GM13977 (cell line): Measurements from ENCODE around the gene ESYT1.

Source experiments
- DNase-seq: peaks from one replicate; pipeline ENCODE4 v3.0.0; 2012; ENCODE audit warnings: low spot score
- CTCF ChIP-seq: IDR thresholded peaks from 2 replicates; pipeline ENCODE4 v1.5.1; 2012; ENCODE audit warnings: mild to moderate bottlenecking, control low read depth; ENCODE audit not compliant: insufficient read depth; ENCODE audit errors: extremely low read depth, missing control alignments
- in situ Hi-C: fragments of 300-500 bp; cut with MboI; formaldehyde crosslinking; loops from one replicate; pipeline ENCODE4 v1.12.0; 2022; ENCODE audit warnings: low sequenced_read_pairs, low pct_unique_long_range_greater_than_20kb, mixed read lengths, inconsistent platforms; ENCODE audit not compliant: unreplicated experiment

Gene ESYT1

DNA sequence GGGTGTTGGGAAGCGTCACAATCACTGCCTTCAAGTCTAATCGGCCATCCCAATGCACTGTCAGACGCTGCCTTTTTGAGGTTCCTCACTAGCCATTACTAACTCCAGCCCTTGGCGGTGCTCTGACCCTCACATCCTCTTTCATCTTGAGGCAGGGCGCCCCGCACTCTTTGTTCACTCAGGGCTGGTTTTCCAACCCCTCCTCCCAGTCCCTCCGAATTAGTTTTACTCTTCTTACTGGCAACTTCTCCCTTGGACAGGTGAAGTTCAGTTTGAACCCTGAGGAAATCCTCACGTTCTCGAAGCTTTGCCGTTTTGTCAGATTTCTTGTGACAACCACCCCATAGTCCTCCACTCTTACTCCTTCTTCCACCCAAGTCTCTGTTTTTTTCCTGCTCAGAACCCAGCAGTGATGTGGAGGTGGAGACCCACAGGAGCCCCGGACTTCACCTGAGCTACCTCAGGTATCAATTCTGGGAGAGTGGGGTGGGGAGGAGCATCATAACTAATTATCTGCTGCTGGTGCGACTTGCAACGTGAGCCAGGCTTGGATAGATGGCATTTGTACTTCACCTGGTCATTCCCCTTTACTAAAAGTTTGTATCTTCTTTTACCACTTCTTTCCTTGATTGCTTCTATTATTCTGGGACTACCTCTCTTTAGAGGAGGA is 9.2 kb upstream of the ESYT1 start:
- in situ Hi-C loops: no loop called here
- no peak for TF ChIP-seq CTCF
- DNase-seq: no peak

GRCh38 chr12:56119361-56119796 is 8.7 kb upstream of the ESYT1 start:
- in situ Hi-C loops: no loop called here
- DNase-seq: peak; percentile 75
- TF ChIP-seq CTCF: peak; percentile 77

DNA sequence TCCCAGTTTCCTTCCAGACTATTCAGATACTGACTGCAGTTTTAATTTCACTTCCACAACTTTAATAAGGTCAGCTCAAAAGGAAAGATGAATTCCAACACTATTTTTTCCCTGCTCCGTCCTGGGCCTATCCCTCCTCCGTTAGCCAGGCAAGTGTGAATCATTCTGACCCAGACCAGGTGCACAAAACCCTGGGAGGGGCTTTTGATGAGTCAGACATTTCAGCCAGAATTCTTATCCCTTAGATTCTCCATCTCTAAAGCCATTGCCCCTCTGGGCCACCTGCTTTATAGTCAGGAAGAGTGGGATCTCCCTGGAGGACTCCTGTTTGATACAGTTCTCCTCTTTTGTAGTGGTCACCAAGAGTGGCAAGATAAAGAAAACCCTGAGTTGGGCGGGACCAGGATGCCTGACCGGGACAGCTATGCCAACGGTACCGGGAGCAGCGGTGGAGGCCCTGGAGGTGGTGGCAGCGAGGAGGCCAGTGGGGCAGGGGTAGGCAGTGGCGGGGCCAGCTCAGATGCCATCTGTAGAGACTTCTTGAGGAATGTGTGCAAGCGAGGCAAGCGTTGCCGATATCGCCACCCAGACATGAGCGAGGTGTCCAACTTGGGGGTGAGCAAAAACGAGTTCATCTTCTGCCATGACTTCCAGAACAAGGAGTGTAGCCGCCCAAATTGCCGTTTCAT is 7.8 kb upstream of the ESYT1 start:
- no peak for DNase-seq
- in situ Hi-C loops: no loop called here
- TF ChIP-seq CTCF: no peak

DNA sequence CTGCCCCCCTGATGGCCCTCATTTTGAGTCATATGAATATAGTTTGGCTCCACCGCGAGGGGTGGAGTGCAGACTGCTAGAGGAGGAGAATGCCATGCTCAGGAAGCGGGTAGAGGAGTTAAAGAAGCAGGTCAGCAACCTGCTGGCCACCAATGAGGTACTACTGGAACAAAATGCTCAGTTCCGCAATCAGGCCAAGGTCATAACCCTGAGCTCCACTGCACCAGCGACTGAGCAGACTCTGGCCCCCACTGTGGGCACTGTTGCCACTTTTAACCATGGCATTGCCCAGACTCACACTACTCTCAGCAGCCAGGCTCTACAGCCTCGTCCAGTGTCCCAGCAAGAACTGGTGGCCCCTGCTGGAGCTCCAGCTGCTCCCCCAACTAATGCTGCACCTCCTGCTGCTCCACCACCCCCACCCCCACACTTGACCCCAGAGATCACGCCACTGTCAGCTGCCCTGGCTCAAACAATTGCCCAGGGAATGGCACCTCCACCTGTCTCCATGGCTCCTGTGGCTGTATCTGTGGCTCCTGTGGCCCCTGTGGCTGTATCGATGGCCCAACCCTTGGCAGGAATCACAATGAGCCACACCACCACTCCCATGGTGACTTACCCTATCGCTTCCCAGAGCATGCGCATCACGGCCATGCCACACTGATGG is 6.7 kb upstream of the ESYT1 start:
- in situ Hi-C loops: no loop called here
- no peak for DNase-seq
- no peak for TF ChIP-seq CTCF

GRCh38 chr12:56122637-56123036 is 5.4 kb upstream of the ESYT1 start:
- TF ChIP-seq CTCF: no peak
- in situ Hi-C loops: no loop called here
- no peak for DNase-seq

- in situ Hi-C loops: no loop called here
- DNase-seq: no peak
- TF ChIP-seq CTCF: no peak
Measured at GRCh38 chr12:56124133-56124532, 3.9 kb upstream of the ESYT1 start.
